ENCODE results near the gene NR2F6. TPM values are rescaled to one million over a fixed set of nuclear protein-coding genes. Genes with fewer than 3 reads are reported as not detected.

The NR2F6 gene
- total RNA-seq, 1 donor from 2014 or later, result 31.6 TPM

Other genes with a start within 250 kb of the NR2F6 start
- gene CPAMD8, start 219.1 kb downstream of the NR2F6 start, total RNA-seq, result 1.5 and 2.4 TPM in 2 replicates
- 2.8 and 4.4 TPM in 2 replicates for gene HAUS8, start 170.5 kb downstream of the NR2F6 start, total RNA-seq
- 27.1 and 38.3 TPM in 2 replicates for gene MYO9B, start 170.1 kb downstream of the NR2F6 start, total RNA-seq
- gene USE1, start 30.6 kb downstream of the NR2F6 start, total RNA-seq, result 11.6 and 15.4 TPM in 2 replicates
- 2.1 and 7.0 TPM in 2 replicates for gene OCEL1, start 19.7 kb downstream of the NR2F6 start, total RNA-seq
- 20.9 and 37.4 TPM in 2 replicates for gene USHBP1, start 18.8 kb upstream of the NR2F6 start, total RNA-seq
- gene BABAM1, start 21.5 kb upstream of the NR2F6 start, total RNA-seq, result 80.7 and 95.3 TPM in 2 replicates
- gene ANKLE1, start 36.0 kb upstream of the NR2F6 start, total RNA-seq, result 0.51 and 0.63 TPM in 2 replicates
- 5.1 and 8.2 TPM in 2 replicates for gene ABHD8, start 57.5 kb upstream of the NR2F6 start, total RNA-seq
- gene MRPL34, start 60.0 kb upstream of the NR2F6 start, total RNA-seq, result 42.1 and 46.1 TPM in 2 replicates
- gene DDA1, start 63.6 kb upstream of the NR2F6 start, total RNA-seq, result 18.2 and 24.5 TPM in 2 replicates
- 1.8 and 2.8 TPM in 2 replicates for gene ANO8, start 88.9 kb upstream of the NR2F6 start, total RNA-seq
- gene GTPBP3, start 91.6 kb upstream of the NR2F6 start, total RNA-seq, result 7.6 and 9.1 TPM in 2 replicates
- 5.9 and 21.2 TPM in 2 replicates for gene PLVAP, start 131.4 kb upstream of the NR2F6 start, total RNA-seq
- gene CCDC194, start 148.3 kb upstream of the NR2F6 start, total RNA-seq, result not detected in 2 replicates
- 1.9 and 4.0 TPM in 2 replicates for gene BST2, start 159.7 kb upstream of the NR2F6 start, total RNA-seq
- 29.4 and 41.7 TPM in 2 replicates for gene MVB12A, start 174.1 kb upstream of the NR2F6 start, total RNA-seq
- not detected in 2 replicates for gene TMEM221, start 202.7 kb upstream of the NR2F6 start, total RNA-seq
- gene NXNL1, start 215.0 kb upstream of the NR2F6 start, total RNA-seq, result not detected in 2 replicates
- 13.2 and 22.4 TPM in 2 replicates for gene SLC27A1, start 224.6 kb upstream of the NR2F6 start, total RNA-seq